Cardiac muscle cell (in vitro differentiated cells and primary cell): Measurements from ENCODE around the gene MPHOSPH9. TPM values are rescaled to one million over a fixed set of nuclear protein-coding genes. Genes with fewer than 3 reads are reported as not detected.

Source experiments
- DNase-seq, 2 donors: peaks; one replicate each; pipeline versions ENCODE4 v3.0.0 to v3.0.0-alpha.2; 2010 to 2017; ENCODE audit warnings: low read depth in 1 of 2, low spot score in 1 of 2
- H3K27ac ChIP-seq: fragments of 200-600 bp; sonication (generic); 2 replicates; pipeline ENCODE4 v1.5.1; 2016
- H3K27me3 ChIP-seq: fragments of 200-600 bp; sonication (generic); 2 replicates; pipeline ENCODE4 v1.6.0; 2016; ENCODE audit warnings: control low read depth
- H3K36me3 ChIP-seq: fragments of 200-600 bp; sonication (generic); 2 replicates; pipeline ENCODE4 v1.5.1; 2016; ENCODE audit warnings: control low read depth
- H3K4me1 ChIP-seq: fragments of 200-600 bp; sonication (generic); 2 replicates; pipeline ENCODE4 v1.8.1; 2017; ENCODE audit warnings: low read depth, mild to moderate bottlenecking, mixed run types
- H3K4me3 ChIP-seq: fragments of 200-600 bp; sonication (generic); 2 replicates; pipeline ENCODE4 v1.5.1; 2016; ENCODE audit warnings: mild to moderate bottlenecking
- H3K9me3 ChIP-seq: fragments of 200-600 bp; sonication (generic); 2 replicates; pipeline ENCODE4 v1.5.1; 2017; ENCODE audit warnings: low read depth, mild to moderate bottlenecking, control low read depth
- CTCF ChIP-seq: IDR thresholded peaks from 2 replicates; pipeline ENCODE4 v1.5.1; 2012; ENCODE audit warnings: low read depth, mild to moderate bottlenecking, low read length
- polyA plus RNA-seq: library from polyadenylated mRNA; unstranded; fragments of >200 nt; fragmentation: Nextera tagmentation; extraction: Ambion mirVana; gene quantifications from 2 replicates; pipeline ENCODE4 v1.2.1, GENCODE V29; 2016
- total RNA-seq: library from RNA; depleted of rRNA; stranded (reverse); fragments of >200 nt; gene quantifications from 2 replicates; pipeline ENCODE4 v1.2.3, GENCODE V29; 2016

Gene MPHOSPH9
- total and polyA plus RNA-seq, 2 experiments from 2014 or later: 18.1 to 90.9 TPM

GRCh38 chr12:123199936-123200335 lies 33.0 kb downstream of the MPHOSPH9 start:
- H3K27ac ChIP-seq: no peak overlapping the region
- no peaks in the 10 kb centered on the region for H3K4me1 ChIP-seq
- no peaks in the 10 kb centered on the region for H3K9me3 ChIP-seq
- no peak for TF ChIP-seq CTCF
- no peaks in the 10 kb centered on the region for H3K27me3 ChIP-seq
- no peak overlapping the region for H3K4me3 ChIP-seq
- DNase-seq: no peak
- H3K36me3 ChIP-seq: peaks cover 50% of the 10 kb centered on the region

- DNase-seq: no peak
- no peak overlapping the region for H3K27ac ChIP-seq
- H3K36me3 ChIP-seq: peaks cover 41% of the 10 kb centered on the region
- TF ChIP-seq CTCF: no peak
- no peaks in the 10 kb centered on the region for H3K27me3 ChIP-seq
- no peaks in the 10 kb centered on the region for H3K4me1 ChIP-seq
- no peaks in the 10 kb centered on the region for H3K9me3 ChIP-seq
- no peak overlapping the region for H3K4me3 ChIP-seq
These were observed 45.3 kb downstream of the MPHOSPH9 start for GRCh38 chr12:123187637-123188036.

- no peaks in the 10 kb centered on the region for H3K9me3 ChIP-seq
- H3K36me3 ChIP-seq: peaks cover 48% of the 10 kb centered on the region
- no peak for TF ChIP-seq CTCF
- no peak for DNase-seq
- H3K27ac ChIP-seq: no peak overlapping the region
- H3K4me1 ChIP-seq: no peaks in the 10 kb centered on the region
- H3K4me3 ChIP-seq: no peak overlapping the region
- H3K27me3 ChIP-seq: no peaks in the 10 kb centered on the region
These were observed 52.8 kb downstream of the MPHOSPH9 start for GRCh38 chr12:123180171-123180570.

- no peaks in the 10 kb centered on the region for H3K4me1 ChIP-seq
- H3K4me3 ChIP-seq: no peak overlapping the region
- H3K27me3 ChIP-seq: no peaks in the 10 kb centered on the region
- DNase-seq: no peak
- H3K36me3 ChIP-seq: peaks cover 24% of the 10 kb centered on the region
- no peak for TF ChIP-seq CTCF
- H3K27ac ChIP-seq: no peak overlapping the region
- H3K9me3 ChIP-seq: no peaks in the 10 kb centered on the region
These were observed 61.0 kb downstream of the MPHOSPH9 start for GRCh38 chr12:123171967-123172366.

GRCh38 chr12:123167329-123167728 lies 65.6 kb downstream of the MPHOSPH9 start:
- peaks cover 46% of the 10 kb centered on the region for H3K36me3 ChIP-seq
- no peaks in the 10 kb centered on the region for H3K9me3 ChIP-seq
- no peak for TF ChIP-seq CTCF
- no peak overlapping the region for H3K4me3 ChIP-seq
- DNase-seq: no peak
- no peaks in the 10 kb centered on the region for H3K27me3 ChIP-seq
- no peaks in the 10 kb centered on the region for H3K4me1 ChIP-seq
- no peak overlapping the region for H3K27ac ChIP-seq

- H3K4me1 ChIP-seq: no peaks in the 10 kb centered on the region
- peaks cover 52% of the 10 kb centered on the region for H3K36me3 ChIP-seq
- no peak overlapping the region for H3K27ac ChIP-seq
- DNase-seq: no peak
- no peak for TF ChIP-seq CTCF
- H3K9me3 ChIP-seq: no peaks in the 10 kb centered on the region
- H3K27me3 ChIP-seq: no peaks in the 10 kb centered on the region
- no peak overlapping the region for H3K4me3 ChIP-seq
These were observed 67.4 kb downstream of the MPHOSPH9 start for GRCh38 chr12:123165537-123165936.
